ENCODE data around the gene SLX9.

The SLX9 gene

DNA sequence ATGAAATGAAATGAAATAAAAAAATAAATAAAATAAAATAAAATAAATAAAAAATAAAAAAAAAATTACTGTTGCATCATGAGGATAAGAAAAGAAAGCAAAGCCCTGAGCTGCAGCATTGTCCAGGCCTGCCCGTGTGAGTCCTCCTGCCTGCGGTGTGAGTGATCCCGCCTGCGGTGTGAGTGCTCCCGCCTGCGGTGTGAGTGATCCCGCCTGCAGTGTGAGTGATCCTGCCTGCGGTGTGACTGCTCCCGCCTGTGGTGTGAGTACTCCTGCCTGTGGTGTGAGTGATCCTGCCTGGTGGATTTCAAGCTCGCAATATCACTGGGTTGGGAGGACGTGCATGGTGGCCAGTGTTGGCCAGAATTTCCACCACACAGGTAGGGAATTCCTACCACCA lies 44.0 kb upstream of the SLX9 start:
- Histone ChIP-seq H3K4me1 (ENCODE audit: control insufficient read depth in 2 of 2, insufficient read depth in 2 of 2, low read length in 2 of 2) (peaks cover 2 to 3% of the 10 kb centered on the region in 2 donors), H3K9me3 (ENCODE audit: control insufficient read depth in 2 of 2, low read length in 2 of 2) (no peaks in the 10 kb centered on the region), H3K27ac (ENCODE audit: low read depth in 2 of 2, low read length in 2 of 2) (no peak overlapping the region), H3K36me3 (ENCODE audit: control insufficient read depth in 2 of 2, insufficient read depth in 2 of 2, low read length in 2 of 2) (peaks cover 0 to 9% of the 10 kb centered on the region in 2 donors), H3K9ac (ENCODE audit: low read depth in 1 of 2, low read length in 2 of 2) (no peak overlapping the region), H3K4me3 (ENCODE audit: low read length in 2 of 2) (no peak overlapping the region), H3K27me3 (ENCODE audit: control insufficient read depth in 2 of 2, insufficient read depth in 2 of 2, low read length in 2 of 2) (no peaks in the 10 kb centered on the region)

DNA sequence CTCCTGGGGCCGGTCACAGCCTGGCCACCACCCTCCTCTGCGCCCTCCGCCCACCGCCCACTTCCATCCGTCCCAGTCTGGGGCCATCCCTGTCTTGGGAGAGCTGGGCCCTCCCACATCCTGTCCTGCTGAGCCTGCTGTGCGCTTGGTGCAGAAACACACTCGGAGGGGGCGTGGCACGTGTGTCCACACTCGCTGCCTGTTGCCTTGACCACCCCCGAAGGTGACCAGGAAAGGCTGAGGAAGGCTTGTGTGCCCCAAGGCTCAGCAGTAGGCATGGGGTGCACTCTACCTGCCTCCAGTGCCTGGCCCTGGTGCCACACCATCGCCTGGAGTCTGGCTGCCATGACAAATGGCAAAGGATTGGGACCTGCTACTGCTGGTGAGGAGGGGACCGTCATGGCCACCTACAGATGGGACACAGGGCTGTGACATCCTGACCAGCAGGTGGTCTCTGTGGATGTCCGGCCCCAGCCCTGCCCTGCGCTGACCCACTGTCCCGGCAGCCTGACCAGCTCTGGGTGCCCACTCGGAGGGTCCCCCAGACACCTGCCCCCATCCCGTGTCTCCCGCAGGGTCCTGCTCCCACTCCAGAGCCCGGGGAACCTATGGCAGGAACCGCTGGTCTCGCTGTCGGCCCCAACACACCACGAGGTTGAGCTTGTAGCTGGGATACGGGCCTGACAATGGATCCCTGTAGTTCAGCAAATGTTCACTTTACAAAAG lies 43.1 kb upstream of the SLX9 start:
- H3K4me3 ChIP-seq (ENCODE audit: low read length in 2 of 2) = no peak overlapping the region
- no peak overlapping the region for H3K9ac ChIP-seq (ENCODE audit: low read depth in 1 of 2, low read length in 2 of 2)
- no peak overlapping the region for H3K27ac ChIP-seq (ENCODE audit: low read depth in 2 of 2, low read length in 2 of 2)
- peaks cover 2 to 3% of the 10 kb centered on the region in 2 donors for H3K4me1 ChIP-seq (ENCODE audit: control insufficient read depth in 2 of 2, insufficient read depth in 2 of 2, low read length in 2 of 2)
- no peaks in the 10 kb centered on the region for H3K9me3 ChIP-seq (ENCODE audit: control insufficient read depth in 2 of 2, low read length in 2 of 2)
- no peaks in the 10 kb centered on the region for H3K27me3 ChIP-seq (ENCODE audit: control insufficient read depth in 2 of 2, insufficient read depth in 2 of 2, low read length in 2 of 2)
- peaks cover 0 to 14% of the 10 kb centered on the region in 2 donors for H3K36me3 ChIP-seq (ENCODE audit: control insufficient read depth in 2 of 2, insufficient read depth in 2 of 2, low read length in 2 of 2)

DNA sequence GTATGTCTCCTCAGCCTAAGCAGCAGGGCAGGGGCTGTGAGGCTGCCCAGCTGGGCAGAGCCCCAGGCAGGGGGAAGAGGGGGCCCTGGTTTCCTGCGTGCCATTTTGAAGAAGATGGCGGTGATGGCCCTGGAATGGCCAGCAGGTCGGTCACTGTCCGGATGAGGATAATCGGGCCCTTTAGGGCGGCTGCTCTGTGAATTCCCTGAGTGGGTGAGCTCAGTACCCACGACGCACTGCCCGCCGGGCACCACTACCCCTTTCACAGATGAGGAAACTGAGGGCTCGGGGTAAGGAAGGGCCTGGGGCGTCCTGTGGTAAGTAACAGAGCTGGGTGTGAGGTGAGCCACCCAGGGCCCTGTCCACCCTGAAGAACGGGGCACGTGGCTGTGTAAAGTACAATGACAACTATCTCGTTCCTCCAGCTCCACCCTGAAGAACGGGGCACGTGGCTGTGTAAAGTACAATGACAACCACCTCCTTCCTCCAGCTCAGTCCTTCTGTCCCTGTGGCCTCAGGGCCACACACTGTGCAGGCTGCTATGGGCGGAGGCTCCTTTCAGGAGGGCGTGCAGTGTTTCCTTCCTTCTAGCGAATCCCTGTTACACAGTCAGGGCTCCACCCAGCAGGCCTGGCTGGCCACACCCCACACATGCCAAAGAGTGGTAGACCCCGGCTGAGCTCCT lies 42.4 kb upstream of the SLX9 start:
- Histone ChIP-seq H3K9me3 (ENCODE audit: control insufficient read depth in 2 of 2, low read length in 2 of 2) (no peaks in the 10 kb centered on the region), H3K4me1 (ENCODE audit: control insufficient read depth in 2 of 2, insufficient read depth in 2 of 2, low read length in 2 of 2) (peaks cover 0 to 3% of the 10 kb centered on the region in 2 donors), H3K9ac (ENCODE audit: low read depth in 1 of 2, low read length in 2 of 2) (no peak overlapping the region), H3K27me3 (ENCODE audit: control insufficient read depth in 2 of 2, insufficient read depth in 2 of 2, low read length in 2 of 2) (no peaks in the 10 kb centered on the region), H3K4me3 (ENCODE audit: low read length in 2 of 2) (no peak overlapping the region), H3K36me3 (ENCODE audit: control insufficient read depth in 2 of 2, insufficient read depth in 2 of 2, low read length in 2 of 2) (peaks cover 0 to 22% of the 10 kb centered on the region in 2 donors), H3K27ac (ENCODE audit: low read depth in 2 of 2, low read length in 2 of 2) (peak overlapping the region in 1 of 2 donors; percentile 11)

DNA sequence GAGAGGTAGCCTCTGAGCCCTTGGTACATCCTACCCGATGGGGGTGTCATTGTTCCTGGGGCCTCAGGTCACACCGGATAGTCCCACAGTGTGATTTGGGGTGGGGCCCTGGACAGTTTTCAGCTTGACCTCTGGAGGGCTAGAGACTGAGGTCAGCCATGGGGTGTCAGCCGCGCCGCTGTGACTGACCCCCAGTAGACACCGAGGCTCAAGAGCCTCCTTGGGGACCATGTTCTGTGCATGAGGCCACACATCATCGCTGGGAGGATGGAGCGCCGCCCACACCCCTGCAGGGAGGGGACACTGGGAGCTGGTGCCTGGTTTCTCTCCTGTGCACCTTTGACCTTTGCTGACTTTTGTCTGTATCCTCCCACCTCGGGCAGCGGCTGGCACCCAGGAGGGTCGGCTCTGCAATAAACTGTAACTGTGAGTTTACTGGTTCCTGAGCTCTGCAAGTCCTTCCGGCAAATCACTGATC lies 41.8 kb upstream of the SLX9 start:
- H3K27ac ChIP-seq (ENCODE audit: low read depth in 2 of 2, low read length in 2 of 2) = peak overlapping the region in 1 of 2 donors; percentile 11
- H3K27me3 ChIP-seq (ENCODE audit: control insufficient read depth in 2 of 2, insufficient read depth in 2 of 2, low read length in 2 of 2) = no peaks in the 10 kb centered on the region
- H3K4me1 ChIP-seq (ENCODE audit: control insufficient read depth in 2 of 2, insufficient read depth in 2 of 2, low read length in 2 of 2) = peaks cover 0 to 3% of the 10 kb centered on the region in 2 donors
- peaks cover 0 to 25% of the 10 kb centered on the region in 2 donors for H3K36me3 ChIP-seq (ENCODE audit: control insufficient read depth in 2 of 2, insufficient read depth in 2 of 2, low read length in 2 of 2)
- no peaks in the 10 kb centered on the region for H3K9me3 ChIP-seq (ENCODE audit: control insufficient read depth in 2 of 2, low read length in 2 of 2)
- H3K9ac ChIP-seq (ENCODE audit: low read depth in 1 of 2, low read length in 2 of 2) = no peak overlapping the region
- H3K4me3 ChIP-seq (ENCODE audit: low read length in 2 of 2) = no peak overlapping the region

DNA sequence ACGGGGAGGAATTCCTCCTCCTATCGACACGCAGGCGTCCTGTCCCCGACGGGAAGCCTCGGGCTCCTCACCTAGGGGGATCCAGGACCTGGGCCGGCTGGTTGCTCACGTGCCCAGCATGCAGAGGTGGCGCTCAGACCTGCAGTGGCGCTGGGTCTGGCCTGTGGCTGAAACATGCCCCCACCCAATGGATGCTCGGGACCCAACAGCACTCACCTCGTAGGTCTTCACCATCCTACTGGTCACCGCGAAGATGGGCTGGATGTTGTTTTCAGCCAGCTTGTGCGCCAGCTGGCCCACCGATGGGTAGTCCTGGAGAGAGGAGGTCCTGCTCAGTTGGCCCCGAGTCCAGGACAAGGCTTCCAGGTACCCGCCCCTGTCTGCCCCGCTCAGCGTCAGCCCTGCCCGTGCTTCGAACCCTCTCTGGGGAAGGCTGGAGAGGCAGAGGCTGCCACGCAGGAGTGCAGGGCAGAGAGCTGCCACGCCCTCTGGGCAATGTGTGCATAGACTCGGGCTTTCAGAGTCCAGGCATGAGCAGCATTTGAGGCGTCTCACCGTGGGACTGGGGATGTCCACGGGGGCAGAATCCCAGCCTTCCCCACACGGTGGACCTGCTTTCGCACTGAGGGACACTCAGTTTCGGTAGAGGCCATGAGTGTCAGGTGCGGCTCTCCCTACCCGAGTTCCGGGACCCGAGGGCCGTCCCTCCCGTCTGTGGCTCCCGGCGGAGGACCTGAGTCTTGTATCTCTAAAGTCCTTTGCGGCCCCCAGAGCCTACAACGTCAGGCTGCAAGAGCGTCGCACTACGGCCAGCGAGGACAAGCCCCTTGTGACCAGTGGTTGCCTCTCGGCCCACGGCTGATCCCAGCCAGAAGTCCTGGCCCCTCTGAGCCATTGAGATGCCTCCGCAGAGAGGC lies 40.7 kb upstream of the SLX9 start:
- no peak overlapping the region for H3K4me3 ChIP-seq (ENCODE audit: low read length in 2 of 2)
- H3K4me1 ChIP-seq (ENCODE audit: control insufficient read depth in 2 of 2, insufficient read depth in 2 of 2, low read length in 2 of 2) = peaks cover 0 to 3% of the 10 kb centered on the region in 2 donors
- peaks cover 0 to 25% of the 10 kb centered on the region in 2 donors for H3K36me3 ChIP-seq (ENCODE audit: control insufficient read depth in 2 of 2, insufficient read depth in 2 of 2, low read length in 2 of 2)
- no peak overlapping the region for H3K9ac ChIP-seq (ENCODE audit: low read depth in 1 of 2, low read length in 2 of 2)
- H3K9me3 ChIP-seq (ENCODE audit: control insufficient read depth in 2 of 2, low read length in 2 of 2) = no peaks in the 10 kb centered on the region
- H3K27ac ChIP-seq (ENCODE audit: low read depth in 2 of 2, low read length in 2 of 2) = no peak overlapping the region
- no peaks in the 10 kb centered on the region for H3K27me3 ChIP-seq (ENCODE audit: control insufficient read depth in 2 of 2, insufficient read depth in 2 of 2, low read length in 2 of 2)

DNA sequence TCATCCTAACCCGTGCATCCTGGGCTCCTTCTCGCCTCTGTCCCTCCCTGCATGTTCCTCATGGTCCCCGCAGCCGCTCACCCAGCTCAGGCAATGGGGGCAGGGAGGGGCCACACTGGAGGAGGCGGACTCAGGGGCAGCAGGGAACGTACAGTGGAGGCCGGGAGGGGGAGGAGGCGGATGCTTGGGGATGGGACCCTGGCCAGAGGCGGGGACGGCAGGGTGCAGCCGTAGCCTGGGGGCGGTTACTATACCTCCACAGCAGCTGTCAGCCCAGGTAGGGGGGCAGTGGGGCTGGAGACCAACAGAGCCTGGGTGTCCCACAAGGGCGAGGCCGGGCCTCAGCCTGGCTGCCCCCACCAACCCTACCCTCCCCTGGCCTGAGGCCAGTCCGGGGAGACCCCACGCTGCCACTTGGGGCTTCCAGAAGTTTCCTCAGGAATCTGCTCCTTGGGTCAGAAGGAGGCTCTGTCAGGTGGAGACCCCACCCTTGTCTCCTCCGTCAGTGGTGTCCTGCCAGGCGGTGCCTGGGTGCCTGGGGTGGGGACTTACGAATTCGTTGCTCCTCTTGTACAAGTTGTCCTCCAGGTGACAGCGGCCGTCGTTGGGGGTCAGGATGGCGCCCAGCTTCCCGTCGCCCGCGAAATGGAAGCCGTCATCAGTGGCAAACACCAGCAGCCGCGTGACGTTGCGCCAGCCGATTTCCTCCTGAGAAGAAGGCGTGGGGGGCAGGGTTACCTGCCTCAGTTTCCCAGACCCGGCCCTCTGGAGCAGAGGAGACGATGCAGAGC lies 39.9 kb upstream of the SLX9 start:
- Histone ChIP-seq H3K4me3 (ENCODE audit: low read length in 2 of 2) (no peak overlapping the region), H3K36me3 (ENCODE audit: control insufficient read depth in 2 of 2, insufficient read depth in 2 of 2, low read length in 2 of 2) (peaks cover 0 to 25% of the 10 kb centered on the region in 2 donors), H3K4me1 (ENCODE audit: control insufficient read depth in 2 of 2, insufficient read depth in 2 of 2, low read length in 2 of 2) (peaks cover 0 to 3% of the 10 kb centered on the region in 2 donors), H3K27me3 (ENCODE audit: control insufficient read depth in 2 of 2, insufficient read depth in 2 of 2, low read length in 2 of 2) (no peaks in the 10 kb centered on the region), H3K27ac (ENCODE audit: low read depth in 2 of 2, low read length in 2 of 2) (no peak overlapping the region), H3K9me3 (ENCODE audit: control insufficient read depth in 2 of 2, low read length in 2 of 2) (no peaks in the 10 kb centered on the region), H3K9ac (ENCODE audit: low read depth in 1 of 2, low read length in 2 of 2) (no peak overlapping the region)

DNA sequence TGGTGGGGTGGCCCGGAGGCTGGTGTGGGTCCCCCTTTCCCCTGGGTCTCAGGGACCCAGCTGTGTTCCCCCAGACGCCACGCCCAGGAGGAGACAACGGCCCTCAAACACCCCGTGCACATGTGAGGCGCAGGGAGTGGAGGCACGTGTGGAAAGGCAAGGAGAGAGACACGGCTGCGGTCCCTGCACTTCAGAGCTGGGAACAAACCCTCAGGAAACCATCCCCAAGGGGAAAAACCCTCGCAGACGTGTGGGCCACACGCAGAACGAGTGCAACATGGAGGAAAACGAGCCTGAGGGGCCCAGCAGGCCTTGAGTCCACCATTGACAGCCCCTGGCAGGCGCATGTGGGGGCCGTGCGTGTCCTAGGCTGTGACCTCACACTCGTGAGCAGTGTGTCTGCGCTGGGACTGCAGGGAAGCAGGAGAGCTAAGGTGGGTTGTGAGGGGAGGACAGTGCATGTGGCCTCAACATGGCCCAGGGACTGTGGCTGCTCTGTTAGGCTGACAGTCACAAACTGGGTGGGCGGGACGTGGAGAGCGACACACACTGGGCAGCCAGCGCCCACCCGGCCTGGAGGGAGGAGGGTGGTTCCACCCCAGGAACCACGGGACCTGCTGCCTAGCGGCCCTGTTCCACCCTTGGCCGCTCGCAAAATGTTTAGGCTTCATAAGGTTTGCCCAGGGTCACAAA lies 39.1 kb upstream of the SLX9 start:
- peaks cover 0 to 25% of the 10 kb centered on the region in 2 donors for H3K36me3 ChIP-seq (ENCODE audit: control insufficient read depth in 2 of 2, insufficient read depth in 2 of 2, low read length in 2 of 2)
- no peak overlapping the region for H3K27ac ChIP-seq (ENCODE audit: low read depth in 2 of 2, low read length in 2 of 2)
- H3K4me3 ChIP-seq (ENCODE audit: low read length in 2 of 2) = no peak overlapping the region
- H3K27me3 ChIP-seq (ENCODE audit: control insufficient read depth in 2 of 2, insufficient read depth in 2 of 2, low read length in 2 of 2) = no peaks in the 10 kb centered on the region
- no peaks in the 10 kb centered on the region for H3K9me3 ChIP-seq (ENCODE audit: control insufficient read depth in 2 of 2, low read length in 2 of 2)
- no peak overlapping the region for H3K9ac ChIP-seq (ENCODE audit: low read depth in 1 of 2, low read length in 2 of 2)
- peaks cover 0 to 3% of the 10 kb centered on the region in 2 donors for H3K4me1 ChIP-seq (ENCODE audit: control insufficient read depth in 2 of 2, insufficient read depth in 2 of 2, low read length in 2 of 2)

DNA sequence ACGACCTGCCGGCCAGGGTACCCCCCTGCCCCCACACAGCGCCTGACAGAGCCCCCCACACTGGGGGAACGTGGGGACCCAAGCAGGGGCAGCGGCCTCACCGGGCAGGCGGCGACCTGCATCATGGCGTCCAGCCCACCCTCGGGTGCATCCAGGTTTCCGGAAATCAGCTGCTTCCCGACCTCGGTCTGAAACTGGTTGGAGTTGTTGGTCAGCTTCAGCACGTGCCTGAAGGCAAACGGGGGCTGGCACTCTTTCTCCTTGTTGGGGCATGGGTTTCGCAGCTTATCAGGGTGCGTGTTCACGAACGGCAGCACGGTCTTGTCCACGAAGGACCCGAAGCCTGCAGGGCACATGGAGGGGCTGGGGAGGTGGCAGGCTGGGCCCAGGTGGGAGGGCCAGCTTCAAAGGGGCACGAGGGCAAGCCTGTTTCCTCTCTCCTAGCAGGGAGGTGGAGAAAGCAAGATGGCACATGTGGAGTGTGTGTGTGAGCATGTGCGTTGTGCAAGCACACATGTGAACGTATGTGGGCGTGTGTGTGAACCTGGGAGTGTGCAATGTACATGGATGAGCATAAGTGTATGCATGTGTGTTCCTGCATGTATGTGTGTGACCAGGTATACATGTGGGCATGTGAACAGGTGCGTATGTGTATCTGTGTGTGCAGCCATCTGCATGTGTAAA lies 38.3 kb upstream of the SLX9 start:
- no peaks in the 10 kb centered on the region for H3K9me3 ChIP-seq (ENCODE audit: control insufficient read depth in 2 of 2, low read length in 2 of 2)
- H3K36me3 ChIP-seq (ENCODE audit: control insufficient read depth in 2 of 2, insufficient read depth in 2 of 2, low read length in 2 of 2) = peaks cover 0 to 25% of the 10 kb centered on the region in 2 donors
- H3K9ac ChIP-seq (ENCODE audit: low read depth in 1 of 2, low read length in 2 of 2) = no peak overlapping the region
- peaks cover 0 to 3% of the 10 kb centered on the region in 2 donors for H3K4me1 ChIP-seq (ENCODE audit: control insufficient read depth in 2 of 2, insufficient read depth in 2 of 2, low read length in 2 of 2)
- H3K4me3 ChIP-seq (ENCODE audit: low read length in 2 of 2) = no peak overlapping the region
- H3K27me3 ChIP-seq (ENCODE audit: control insufficient read depth in 2 of 2, insufficient read depth in 2 of 2, low read length in 2 of 2) = no peaks in the 10 kb centered on the region
- H3K27ac ChIP-seq (ENCODE audit: low read depth in 2 of 2, low read length in 2 of 2) = no peak overlapping the region
